Keratinocyte (primary cell): ENCODE measurements around the gene MYO16. TPM values are rescaled to one million over a fixed set of nuclear protein-coding genes. Genes with fewer than 3 reads are reported as not detected.
A peak's percentile ranks its signal among the peaks of the same experiment; 100 is the strongest.

Source experiments
- DNase-seq: peaks from one replicate; pipeline ENCODE4 v3.0.0-alpha.2; 2011; ENCODE audit warnings: low read depth, missing footprints, low spot score
- FAIRE-seq: peaks from 2 replicates; lab custom pipeline; 2011; peaks lifted over from hg19 to GRCh38; lab: Jason Lieb, UNC
- H2AFZ ChIP-seq: 2 replicates; pipeline ENCODE4 v1.6.0; 2012; ENCODE audit warnings: low read length, control low read depth, inconsistent platforms; ENCODE audit not compliant: control insufficient read depth
- H3K27ac ChIP-seq: 2 replicates; pipeline ENCODE4 v1.5.1; 2011; ENCODE audit warnings: low read length; ENCODE audit not compliant: control insufficient read depth, insufficient read depth
- H3K27me3 ChIP-seq: 3 replicates; pipeline ENCODE4 v1.6.0; 2011; ENCODE audit warnings: low read length; ENCODE audit not compliant: control insufficient read depth, insufficient read depth; ENCODE audit errors: extremely low read depth
- H3K36me3 ChIP-seq, 2 experiments: 2 replicates in 1 of 2; 3 replicates in 1 of 2; pipeline ENCODE4 v1.5.1; 2011; ENCODE audit warnings: low read length in 2 of 2, mild to moderate bottlenecking in 1 of 2; ENCODE audit not compliant: control insufficient read depth in 2 of 2, insufficient read depth in 2 of 2; ENCODE audit errors: extremely low read depth in 1 of 2
- H3K4me1 ChIP-seq: 3 replicates; pipeline ENCODE4 v1.5.1; 2011; ENCODE audit warnings: low read length; ENCODE audit not compliant: control insufficient read depth, insufficient read depth; ENCODE audit errors: extremely low read depth
- H3K4me2 ChIP-seq: 3 replicates; pipeline ENCODE4 v1.6.0; 2011; ENCODE audit warnings: low read depth, low read length; ENCODE audit not compliant: control insufficient read depth, insufficient read depth; ENCODE audit errors: extremely low read depth
- H3K4me3 ChIP-seq, 3 experiments: fragments of 200-600 bp in 1 of 3; sonication (generic) in 1 of 3; 2 replicates in 2 of 3; 3 replicates in 1 of 3; pipeline ENCODE4 v1.5.1; 2011 to 2016; ENCODE audit warnings: low read length in 3 of 3, mild to moderate bottlenecking in 3 of 3, control low read depth in 2 of 3, inconsistent platforms in 1 of 3, low read depth in 1 of 3, mixed read lengths in 1 of 3, mixed run types in 1 of 3, moderate library complexity in 1 of 3; ENCODE audit not compliant: control insufficient read depth in 2 of 3, insufficient read depth in 2 of 3; ENCODE audit errors: extremely low read depth in 1 of 3
- H3K79me2 ChIP-seq: 2 replicates; pipeline ENCODE4 v1.6.0; 2012; ENCODE audit warnings: low read length; ENCODE audit not compliant: control insufficient read depth, insufficient read depth
- H3K9ac ChIP-seq: 3 replicates; pipeline ENCODE4 v1.6.0; 2011; ENCODE audit warnings: low read length; ENCODE audit not compliant: control insufficient read depth, insufficient read depth; ENCODE audit errors: extremely low read depth
- H3K9me1 ChIP-seq: 3 replicates; pipeline ENCODE4 v1.6.0; 2011; ENCODE audit warnings: low read length; ENCODE audit not compliant: control insufficient read depth, insufficient read depth; ENCODE audit errors: extremely low read depth
- H3K9me3 ChIP-seq: 2 replicates; pipeline ENCODE4 v1.5.1; 2012; ENCODE audit warnings: low read depth, low read length; ENCODE audit not compliant: control insufficient read depth
- H4K20me1 ChIP-seq: 3 replicates; pipeline ENCODE4 v1.6.0; 2011; ENCODE audit warnings: low read length; ENCODE audit not compliant: control insufficient read depth, insufficient read depth; ENCODE audit errors: extremely low read depth
- CTCF ChIP-seq, 3 experiments: IDR thresholded peaks in 1 of 3; conservative IDR thresholded peaks in 1 of 3; optimal IDR thresholded peaks in 1 of 3; 2 replicates in 2 of 3; 3 replicates in 1 of 3; pipeline versions ENCODE3 to v1.5.1; 2011; ENCODE audit warnings: low read length in 3 of 3, mild to moderate bottlenecking in 3 of 3, moderate library complexity in 2 of 3, control low read depth in 1 of 3, inconsistent platforms in 1 of 3; ENCODE audit not compliant: insufficient read depth in 2 of 3; ENCODE audit errors: extremely low read depth in 1 of 3
- EZH2 ChIP-seq: IDR thresholded peaks from one replicate; pipeline ENCODE4 v1.6.1; 2012; ENCODE audit warnings: inconsistent platforms, mild to moderate bottlenecking, low read length, moderate library complexity
- dilution Hi-C: fragments of 300-500 bp; cut with MboI; formaldehyde crosslinking; loops from one replicate; pipeline ENCODE4 v1.7.0; 2020; ENCODE audit warnings: low sequenced_read_pairs; ENCODE audit not compliant: extremely low pct_ligation_motif_present
- polyA plus RNA-seq, 5 experiments: library from polyadenylated mRNA; depleted of rRNA in 3 of 5; stranded (reverse) in 3 of 5; stranded (forward) in 1 of 5; unstranded in 1 of 5; fragments of >200 nt; gene quantifications; 1 replicate in 1 of 5; 2 replicates in 3 of 5; 3 replicates in 1 of 5; pipeline versions ENCODE4 v1.2.1 to v1.2.3, GENCODE V29; 2011 to 2012; ENCODE audit warnings: missing spikeins in 2 of 5, low read depth in 1 of 5, low replicate concordance in 1 of 5

Gene MYO16
- polyA plus RNA-seq, 1 donor (not counting 4 experiments of a cell fraction or from before 2014, with no cell fraction given), result 0.08 TPM

GRCh38 chr13:108919036-108919907 is 289.9 kb downstream of the MYO16 start:
- Histone ChIP-seq H3K27ac (peak overlapping the region; percentile 45), H3K4me3 (peak overlapping the region in 1 of 3 experiments; percentile 0), H3K9me1 (no peaks in the 10 kb centered on the region), H3K79me2 (no peaks in the 10 kb centered on the region), H3K9me3 (no peaks in the 10 kb centered on the region), H3K36me3 (no peaks in the 10 kb centered on the region), H3K4me1 (peaks cover 26% of the 10 kb centered on the region), H4K20me1 (no peaks in the 10 kb centered on the region), H3K9ac (peak overlapping the region; percentile 5), H2AFZ (no peak overlapping the region), H3K27me3 (no peaks in the 10 kb centered on the region), H3K4me2 (peak overlapping the region; percentile 72)
- DNase-seq (no peak), FAIRE-seq (no peak)
- dilution Hi-C loops, result no loop called here
- no peak for TF ChIP-seq CTCF (optimal IDR thresholded peaks at IDR 0.05 in 1 of 3, IDR thresholded peaks at IDR 0.05 in 1 of 3, conservative IDR thresholded peaks at IDR 0.05 in 1 of 3; ENCODE audit: extremely low read depth in 1 of 3, insufficient read depth in 2 of 3, low read length in 3 of 3)
- TF ChIP-seq EZH2, result no peak

GRCh38 chr13:108920137-108920536 is 290.7 kb downstream of the MYO16 start:
- peak overlapping the region; percentile 35 for H3K27ac ChIP-seq
- dilution Hi-C loops, result no loop called here
- H3K9ac ChIP-seq, result no peak overlapping the region

More at GRCh38 chr13:108920137-108920536, 290.7 kb downstream of the MYO16 start:
- TF ChIP-seq CTCF (optimal IDR thresholded peaks at IDR 0.05 in 1 of 3, IDR thresholded peaks at IDR 0.05 in 1 of 3, conservative IDR thresholded peaks at IDR 0.05 in 1 of 3; ENCODE audit: extremely low read depth in 1 of 3, insufficient read depth in 2 of 3, low read length in 3 of 3) (no peak), EZH2 (no peak)
- H3K9me1 ChIP-seq, result no peaks in the 10 kb centered on the region
- no peak overlapping the region for H2AFZ ChIP-seq
- H3K4me1 ChIP-seq, result peaks cover 25% of the 10 kb centered on the region
- DNase-seq, result no peak
- H3K79me2 ChIP-seq, result no peaks in the 10 kb centered on the region
- no peak for FAIRE-seq
- H3K27me3 ChIP-seq, result no peaks in the 10 kb centered on the region
- H3K4me3 ChIP-seq, result peak overlapping the region in 1 of 3 experiments; percentile 5
- H4K20me1 ChIP-seq, result no peaks in the 10 kb centered on the region
- H3K36me3 ChIP-seq, result no peaks in the 10 kb centered on the region
- H3K9me3 ChIP-seq, result no peaks in the 10 kb centered on the region
- H3K4me2 ChIP-seq, result peak overlapping the region; percentile 72
